Esophagus muscularis mucosa (tissue), 4 donors: ENCODE results near the gene FAM13A. TPM values are rescaled to one million over a fixed set of nuclear protein-coding genes. Genes with fewer than 3 reads are reported as not detected.
A peak's percentile ranks its signal among the peaks of the same experiment; 100 is the strongest.

Experiments
- DNase-seq: peaks from one replicate; pipeline ENCODE4 v3.0.0-alpha.2; 2017; ENCODE audit errors: extremely low spot score
- H3K27ac ChIP-seq, 4 donors: fragments of 200-600 bp; sonication (generic); replicated peaks in 1 of 4; 1 replicate in 3 of 4; 2 replicates in 1 of 4; pipeline ENCODE4 v1.5.1; 2016 to 2019; ENCODE audit warnings: mild to moderate bottlenecking in 1 of 4
- H3K27me3 ChIP-seq, 4 donors: fragments of 200-600 bp; sonication (generic); one replicate each; pipeline versions ENCODE4 v1.5.1 to v1.6.0; 2016 to 2019
- H3K36me3 ChIP-seq, 4 donors: fragments of 200-600 bp; sonication (generic); one replicate each; pipeline ENCODE4 v1.5.1; 2016 to 2019
- H3K4me1 ChIP-seq, 4 donors: fragments of 200-600 bp; sonication (generic); one replicate each; pipeline ENCODE4 v1.5.1; 2016 to 2019
- H3K4me3 ChIP-seq, 4 donors: fragments of 200-600 bp; sonication (generic); 1 replicate in 2 of 4; 2 replicates in 2 of 4; pipeline ENCODE4 v1.5.1; 2016 to 2019; ENCODE audit warnings: mild to moderate bottlenecking in 4 of 4, moderate library complexity in 1 of 4
- H3K9me3 ChIP-seq, 4 donors: fragments of 200-600 bp; sonication (generic); 1 replicate in 3 of 4; 2 replicates in 1 of 4; pipeline ENCODE4 v1.5.1; 2016 to 2019
- EP300 ChIP-seq: sonication (generic); formaldehyde crosslinking; IDR thresholded peaks from one replicate; pipeline ENCODE4 v1.6.1; 2017; ENCODE audit warnings: antibody characterized with exemption
- POLR2A ChIP-seq: fragments of 450-650 bp; IDR thresholded peaks from one replicate; pipeline ENCODE4 v1.6.1; 2017; ENCODE audit warnings: antibody characterized with exemption, moderate library complexity, mild to moderate bottlenecking, low read depth
- POLR2AphosphoS5 ChIP-seq, 2 donors: sonication (generic); formaldehyde crosslinking; IDR thresholded peaks; one replicate each; pipeline ENCODE4 v1.6.1; 2017; ENCODE audit warnings: antibody characterized with exemption in 2 of 2
- WGBS: methylation state at CpG from one replicate; pipeline ENCODE4 v1.1.5; 2018; 5-methylcytosine and 5-hydroxymethylcytosine counted together
- intact Hi-C: fragments of 100-400 bp; cut with DNase I; formaldehyde crosslinking; loops from one replicate; pipeline ENCODE4 v1.15.1; 2023
- total RNA-seq, 4 donors: library from RNA; depleted of rRNA; stranded (reverse); fragments of >200 nt; gene quantifications; one replicate each; pipeline versions ENCODE4 v1.1.0 to v1.2.1, GENCODE V29; 2016
- TF ChIP-seq, protein P1 (sequence below), 3 experiments: fragments of 200-600 bp in 2 of 3; fragments of 450-650 bp in 1 of 3; sonication (generic) in 2 of 3; IDR thresholded peaks; one replicate each; pipeline ENCODE4 v1.5.1; 2017 to 2019; ENCODE audit warnings: antibody characterized with exemption in 3 of 3, mild to moderate bottlenecking in 2 of 3, moderate library complexity in 1 of 3

FAM13A gene
- 10 to 100 TPM; 22.4 to 27.2 (median 26.0) TPM for total RNA-seq

- Histone ChIP-seq H3K4me3 (peak within 1 kb of the TSS; percentile 46 to 63 (median 59)), H3K27me3 (no peaks in the 10 kb centered on the region), H3K4me1 (peaks cover 7 to 33% (median 31%) of the 10 kb centered on the region in 4 donors), H3K9me3 (no peaks in the 10 kb centered on the region), H3K27ac (peak within 1 kb of the TSS; percentile 64 to 76 (median 72)), H3K36me3 (no peaks in the 10 kb centered on the region)
- TF ChIP-seq POLR2AphosphoS5 (IDR thresholded peaks at IDR 0.05) = peak; percentile 61 to 81
- no peak for TF ChIP-seq POLR2A
- WGBS = 6% methylated on average over 9 of the region's 9 CpGs
- intact Hi-C loops = no loop called here
- DNase-seq = peak; percentile 94
Observed at GRCh38 chr4:89056953-89057398, at the start of gene FAM13A. TSS of gene FAM13A (minus strand) at chr4:89057185. CDS start at chr4:89056964, 221 bp downstream.

DNA sequence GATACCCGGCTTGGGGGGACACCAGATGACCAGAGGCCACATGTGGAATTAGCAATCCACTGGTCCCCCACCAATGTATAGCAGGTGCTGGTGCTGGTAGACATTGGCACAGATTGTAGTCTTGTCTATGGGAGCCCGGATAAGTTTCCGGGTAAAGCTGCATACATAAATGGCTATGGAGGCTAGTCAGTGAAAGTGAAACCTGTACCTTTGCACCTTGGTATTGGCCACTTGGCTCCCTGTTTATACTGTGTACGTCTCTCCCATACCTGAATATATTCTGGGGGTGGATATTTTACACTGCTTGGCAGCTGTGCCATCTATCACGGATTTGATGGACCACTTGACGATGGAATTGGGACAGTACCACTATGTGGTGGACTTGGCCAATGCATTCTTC, 48.7 kb upstream of the FAM13A start:
- Histone ChIP-seq H3K27me3 (peaks cover 0 to 8% (median 0%) of the 10 kb centered on the region in 4 donors), H3K9me3 (no peaks in the 10 kb centered on the region), H3K4me3 (no peak overlapping the region), H3K27ac (no peak overlapping the region), H3K4me1 (peaks cover 7 to 10% (median 9%) of the 10 kb centered on the region in 4 donors), H3K36me3 (no peaks in the 10 kb centered on the region)
- TF ChIP-seq POLR2AphosphoS5 (IDR thresholded peaks at IDR 0.05) = no peak
- no peak for TF ChIP-seq POLR2A
- no peak for TF ChIP-seq EP300
- TF ChIP-seq, protein P1, sequence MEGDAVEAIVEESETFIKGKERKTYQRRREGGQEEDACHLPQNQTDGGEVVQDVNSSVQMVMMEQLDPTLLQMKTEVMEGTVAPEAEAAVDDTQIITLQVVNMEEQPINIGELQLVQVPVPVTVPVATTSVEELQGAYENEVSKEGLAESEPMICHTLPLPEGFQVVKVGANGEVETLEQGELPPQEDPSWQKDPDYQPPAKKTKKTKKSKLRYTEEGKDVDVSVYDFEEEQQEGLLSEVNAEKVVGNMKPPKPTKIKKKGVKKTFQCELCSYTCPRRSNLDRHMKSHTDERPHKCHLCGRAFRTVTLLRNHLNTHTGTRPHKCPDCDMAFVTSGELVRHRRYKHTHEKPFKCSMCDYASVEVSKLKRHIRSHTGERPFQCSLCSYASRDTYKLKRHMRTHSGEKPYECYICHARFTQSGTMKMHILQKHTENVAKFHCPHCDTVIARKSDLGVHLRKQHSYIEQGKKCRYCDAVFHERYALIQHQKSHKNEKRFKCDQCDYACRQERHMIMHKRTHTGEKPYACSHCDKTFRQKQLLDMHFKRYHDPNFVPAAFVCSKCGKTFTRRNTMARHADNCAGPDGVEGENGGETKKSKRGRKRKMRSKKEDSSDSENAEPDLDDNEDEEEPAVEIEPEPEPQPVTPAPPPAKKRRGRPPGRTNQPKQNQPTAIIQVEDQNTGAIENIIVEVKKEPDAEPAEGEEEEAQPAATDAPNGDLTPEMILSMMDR (IDR thresholded peaks at IDR 0.05) = no peak
- intact Hi-C loops = no loop called here
- WGBS = 95% methylated on average over 6 of the region's 6 CpGs
- DNase-seq = no peak

- DNase-seq = no peak
- no peaks in the 10 kb centered on the region for H3K36me3 ChIP-seq
- TF ChIP-seq, protein P1 (IDR thresholded peaks at IDR 0.05) = no peak
- TF ChIP-seq POLR2AphosphoS5 (IDR thresholded peaks at IDR 0.05) (no peak), POLR2A (no peak), EP300 (no peak)
- intact Hi-C loops = no loop called here
- H3K9me3 ChIP-seq = no peaks in the 10 kb centered on the region
- H3K27me3 ChIP-seq = peaks cover 0 to 8% (median 0%) of the 10 kb centered on the region in 4 donors
- H3K4me1 ChIP-seq = no peaks in the 10 kb centered on the region
- no peak overlapping the region for H3K4me3 ChIP-seq
- H3K27ac ChIP-seq = no peak overlapping the region
- WGBS = 86% methylated on average over 10 of the region's 11 CpGs
Observed at GRCh38 chr4:89101256-89102161, 44.5 kb upstream of the FAM13A start.

DNA sequence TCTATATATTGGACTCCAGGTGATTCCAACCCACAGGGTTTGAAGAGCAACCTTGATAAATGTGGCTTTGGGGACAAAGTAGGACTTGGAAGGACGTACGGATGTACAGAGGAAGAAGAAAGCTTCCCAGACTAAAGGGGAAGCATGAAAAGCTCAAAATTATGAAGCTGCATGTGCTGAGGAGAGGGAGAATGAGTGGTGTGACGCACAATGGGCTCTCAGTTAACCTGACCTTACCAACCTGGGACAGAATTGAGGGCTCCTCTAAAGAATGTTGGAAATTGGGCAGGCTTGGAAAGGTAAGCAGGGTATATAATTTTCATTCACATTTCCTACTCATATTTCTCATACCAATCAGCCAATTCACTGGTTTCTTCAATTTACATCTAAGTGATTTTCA, 43.9 kb upstream of the FAM13A start:
- no peak for DNase-seq
- Histone ChIP-seq H3K4me1 (no peaks in the 10 kb centered on the region), H3K36me3 (no peaks in the 10 kb centered on the region), H3K4me3 (no peak overlapping the region), H3K9me3 (no peaks in the 10 kb centered on the region), H3K27me3 (peaks cover 0 to 8% (median 0%) of the 10 kb centered on the region in 4 donors), H3K27ac (no peak overlapping the region)
- WGBS = 82% methylated on average over 3 of the region's 3 CpGs
- intact Hi-C loops = no loop called here
- TF ChIP-seq, protein P1 (IDR thresholded peaks at IDR 0.05) = no peak
- no peak for TF ChIP-seq POLR2A

DNA sequence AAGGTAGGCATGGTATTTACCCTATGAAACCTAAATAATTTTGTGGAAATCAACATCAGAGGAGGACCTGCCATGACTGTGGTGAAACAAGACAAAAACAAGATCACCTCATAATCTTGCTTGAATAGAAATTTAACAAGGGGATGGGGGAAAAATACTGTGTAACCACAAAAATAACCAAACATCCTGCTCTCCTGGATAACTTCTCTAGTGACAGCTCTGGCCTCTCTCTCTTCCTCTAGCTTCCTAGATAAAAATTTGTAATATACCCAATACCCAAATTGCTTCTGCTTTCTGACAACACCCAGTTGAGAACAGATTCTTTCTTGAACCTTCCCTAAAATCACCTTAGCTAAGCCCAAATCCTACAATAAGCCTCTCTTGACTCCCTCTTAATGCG, 42.5 kb upstream of the FAM13A start:
- Histone ChIP-seq H3K4me1 (no peaks in the 10 kb centered on the region), H3K27ac (no peak overlapping the region), H3K36me3 (no peaks in the 10 kb centered on the region), H3K4me3 (no peak overlapping the region), H3K27me3 (no peaks in the 10 kb centered on the region), H3K9me3 (no peaks in the 10 kb centered on the region)
- 100% methylated on average over 1 of the region's 1 CpG for WGBS
- intact Hi-C loops = no loop called here
- TF ChIP-seq EP300 (no peak), POLR2A (no peak), POLR2AphosphoS5 (IDR thresholded peaks at IDR 0.05) (no peak)
- TF ChIP-seq, protein P1 (IDR thresholded peaks at IDR 0.05) = no peak
- DNase-seq = no peak
